Ovary (tissue), 3 donors: Measurements from ENCODE around the gene SIK2.

Source experiments
- CTCF ChIP-seq, 3 donors: fragments of 450-650 bp in 2 of 3; fragments of 200-600 bp in 1 of 3; IDR thresholded peaks; one replicate each; pipeline versions ENCODE4 v1.5.1 to v1.8.0; 2016 to 2022; ENCODE audit warnings: antibody characterized with exemption in 3 of 3, mild to moderate bottlenecking in 1 of 3
- EP300 ChIP-seq: sonication (generic); formaldehyde crosslinking; IDR thresholded peaks from one replicate; pipeline ENCODE4 v1.6.1; 2017; ENCODE audit warnings: antibody characterized with exemption
- POLR2A ChIP-seq: fragments of 450-650 bp; IDR thresholded peaks from one replicate; pipeline ENCODE4 v1.6.1; 2017; ENCODE audit warnings: antibody characterized with exemption, mild to moderate bottlenecking, moderate library complexity
- donor health status: DM: no; HTN: no; CAD: no.

- TF ChIP-seq CTCF (IDR thresholded peaks at IDR 0.05): no peak
- no peak for TF ChIP-seq POLR2A
- no peak for TF ChIP-seq EP300
These were observed 82.0 kb downstream of the SIK2 start for GRCh38 chr11:111684251-111684650.
